ENCODE measurements around the gene TRAPPC13.

Gene TRAPPC13

GRCh38 chr5:65695162-65695755 lies 70.4 kb downstream of the TRAPPC13 start:
- Histone ChIP-seq H3K27ac (ENCODE audit: low read depth, low read length) (no peak overlapping the region), H3K79me2 (ENCODE audit: control insufficient read depth, low read length) (no peaks in the 10 kb centered on the region), H3F3A (ENCODE audit: control insufficient read depth, insufficient read depth) (no peaks in the 10 kb centered on the region), H3K9me2 (replicated peaks; ENCODE audit: control insufficient read depth, low read length) (no peaks in the 10 kb centered on the region), H3K4me3 (ENCODE audit: low read length) (no peak overlapping the region), H3K9me3 (ENCODE audit: control insufficient read depth, insufficient read depth, low read length) (no peaks in the 10 kb centered on the region), H3K36me3 (ENCODE audit: control insufficient read depth, low read length) (peaks cover 15% of the 10 kb centered on the region), H3K4me1 (ENCODE audit: control insufficient read depth, low read length) (no peaks in the 10 kb centered on the region), H4K20me1 (ENCODE audit: control insufficient read depth, insufficient read depth, low read depth, low read length) (no peaks in the 10 kb centered on the region), H3K4me2 (ENCODE audit: low read length) (no peak overlapping the region), H3K27me3 (ENCODE audit: control insufficient read depth, low read length) (no peaks in the 10 kb centered on the region)
- TF ChIP-seq EZH2phosphoT487 (IDR thresholded peaks at IDR 0.05; ENCODE audit: borderline replicate concordance, low read length), result no peak

DNA sequence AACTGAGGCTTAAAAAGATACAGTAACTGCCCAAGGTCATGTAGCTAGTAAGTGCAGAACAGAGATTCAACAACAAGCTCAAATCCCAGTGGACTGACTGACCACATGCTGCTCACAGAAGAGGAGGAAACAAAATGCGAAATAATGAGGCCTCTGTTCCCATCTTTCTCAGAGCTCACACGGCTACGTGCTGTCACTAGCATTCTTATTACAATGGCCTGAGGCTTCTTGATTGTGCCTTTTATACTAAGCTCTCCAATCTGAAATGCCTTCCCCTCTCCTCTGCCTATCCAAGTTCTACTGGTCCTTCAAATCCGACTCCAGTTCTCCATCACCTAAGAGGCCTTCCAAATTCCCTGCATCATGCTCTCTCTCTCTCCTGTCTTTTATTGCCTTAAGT lies 71.1 kb downstream of the TRAPPC13 start:
- Histone ChIP-seq H3K27ac (ENCODE audit: low read depth, low read length) (no peak overlapping the region), H3K4me2 (ENCODE audit: low read length) (no peak overlapping the region), H3F3A (ENCODE audit: control insufficient read depth, insufficient read depth) (no peaks in the 10 kb centered on the region), H3K27me3 (ENCODE audit: control insufficient read depth, low read length) (no peaks in the 10 kb centered on the region), H3K36me3 (ENCODE audit: control insufficient read depth, low read length) (peaks cover 15% of the 10 kb centered on the region), H3K4me1 (ENCODE audit: control insufficient read depth, low read length) (no peaks in the 10 kb centered on the region), H4K20me1 (ENCODE audit: control insufficient read depth, insufficient read depth, low read depth, low read length) (no peaks in the 10 kb centered on the region), H3K79me2 (ENCODE audit: control insufficient read depth, low read length) (no peaks in the 10 kb centered on the region), H3K9me2 (replicated peaks; ENCODE audit: control insufficient read depth, low read length) (no peaks in the 10 kb centered on the region), H3K4me3 (ENCODE audit: low read length) (no peak overlapping the region), H3K9me3 (ENCODE audit: control insufficient read depth, insufficient read depth, low read length) (no peaks in the 10 kb centered on the region)
- TF ChIP-seq EZH2phosphoT487 (IDR thresholded peaks at IDR 0.05; ENCODE audit: borderline replicate concordance, low read length), result no peak
- TF ChIP-seq, protein P1, sequence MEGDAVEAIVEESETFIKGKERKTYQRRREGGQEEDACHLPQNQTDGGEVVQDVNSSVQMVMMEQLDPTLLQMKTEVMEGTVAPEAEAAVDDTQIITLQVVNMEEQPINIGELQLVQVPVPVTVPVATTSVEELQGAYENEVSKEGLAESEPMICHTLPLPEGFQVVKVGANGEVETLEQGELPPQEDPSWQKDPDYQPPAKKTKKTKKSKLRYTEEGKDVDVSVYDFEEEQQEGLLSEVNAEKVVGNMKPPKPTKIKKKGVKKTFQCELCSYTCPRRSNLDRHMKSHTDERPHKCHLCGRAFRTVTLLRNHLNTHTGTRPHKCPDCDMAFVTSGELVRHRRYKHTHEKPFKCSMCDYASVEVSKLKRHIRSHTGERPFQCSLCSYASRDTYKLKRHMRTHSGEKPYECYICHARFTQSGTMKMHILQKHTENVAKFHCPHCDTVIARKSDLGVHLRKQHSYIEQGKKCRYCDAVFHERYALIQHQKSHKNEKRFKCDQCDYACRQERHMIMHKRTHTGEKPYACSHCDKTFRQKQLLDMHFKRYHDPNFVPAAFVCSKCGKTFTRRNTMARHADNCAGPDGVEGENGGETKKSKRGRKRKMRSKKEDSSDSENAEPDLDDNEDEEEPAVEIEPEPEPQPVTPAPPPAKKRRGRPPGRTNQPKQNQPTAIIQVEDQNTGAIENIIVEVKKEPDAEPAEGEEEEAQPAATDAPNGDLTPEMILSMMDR (IDR thresholded peaks at IDR 0.05; ENCODE audit: low read depth, low read length, poor library complexity, severe bottlenecking), result no peak

GRCh38 chr5:65696892-65697291 lies 72.1 kb downstream of the TRAPPC13 start:
- Histone ChIP-seq H3K79me2 (ENCODE audit: control insufficient read depth, low read length) (no peaks in the 10 kb centered on the region), H3K4me2 (ENCODE audit: low read length) (no peak overlapping the region), H3K4me3 (ENCODE audit: low read length) (no peak overlapping the region), H3K9me2 (replicated peaks; ENCODE audit: control insufficient read depth, low read length) (no peaks in the 10 kb centered on the region), H3K27ac (ENCODE audit: low read depth, low read length) (no peak overlapping the region), H3F3A (ENCODE audit: control insufficient read depth, insufficient read depth) (no peaks in the 10 kb centered on the region), H3K36me3 (ENCODE audit: control insufficient read depth, low read length) (peaks cover 15% of the 10 kb centered on the region), H3K27me3 (ENCODE audit: control insufficient read depth, low read length) (no peaks in the 10 kb centered on the region), H3K9me3 (ENCODE audit: control insufficient read depth, insufficient read depth, low read length) (no peaks in the 10 kb centered on the region), H3K4me1 (ENCODE audit: control insufficient read depth, low read length) (no peaks in the 10 kb centered on the region), H4K20me1 (ENCODE audit: control insufficient read depth, insufficient read depth, low read depth, low read length) (no peaks in the 10 kb centered on the region)
- TF ChIP-seq, protein P1 (IDR thresholded peaks at IDR 0.05; ENCODE audit: low read depth, low read length, poor library complexity, severe bottlenecking), result no peak
- no peak for TF ChIP-seq EZH2phosphoT487 (IDR thresholded peaks at IDR 0.05; ENCODE audit: borderline replicate concordance, low read length)

GRCh38 chr5:65699338-65699737 lies 74.5 kb downstream of the TRAPPC13 start:
- no peak for TF ChIP-seq EZH2phosphoT487 (IDR thresholded peaks at IDR 0.05; ENCODE audit: borderline replicate concordance, low read length)
- TF ChIP-seq, protein P1 (IDR thresholded peaks at IDR 0.05; ENCODE audit: low read depth, low read length, poor library complexity, severe bottlenecking), result no peak
- H3K27me3 ChIP-seq (ENCODE audit: control insufficient read depth, low read length), result no peaks in the 10 kb centered on the region
- H3K79me2 ChIP-seq (ENCODE audit: control insufficient read depth, low read length), result no peaks in the 10 kb centered on the region
- no peaks in the 10 kb centered on the region for H3K4me1 ChIP-seq (ENCODE audit: control insufficient read depth, low read length)
- H3K9me2 ChIP-seq (replicated peaks; ENCODE audit: control insufficient read depth, low read length), result no peaks in the 10 kb centered on the region
- H3F3A ChIP-seq (ENCODE audit: control insufficient read depth, insufficient read depth), result peaks cover 3% of the 10 kb centered on the region; the same call in 1 of the 2 replicates
- H4K20me1 ChIP-seq (ENCODE audit: control insufficient read depth, insufficient read depth, low read depth, low read length), result no peaks in the 10 kb centered on the region
- no peak overlapping the region for H3K4me3 ChIP-seq (ENCODE audit: low read length)
- no peak overlapping the region for H3K4me2 ChIP-seq (ENCODE audit: low read length)
- no peak overlapping the region for H3K27ac ChIP-seq (ENCODE audit: low read depth, low read length)
- peaks cover 18% of the 10 kb centered on the region for H3K36me3 ChIP-seq (ENCODE audit: control insufficient read depth, low read length)
- no peaks in the 10 kb centered on the region for H3K9me3 ChIP-seq (ENCODE audit: control insufficient read depth, insufficient read depth, low read length)
